ENCODE results near the gene MATCAP1. TPM values are rescaled to one million over a fixed set of nuclear protein-coding genes. Genes with fewer than 3 reads are reported as not detected.

MATCAP1 gene
- total and polyA plus RNA-seq, 10 of the 15 experiments (the other 5 are each of a cell fraction or from before 2014, with no cell fraction given), result 2.8 to 25.8 (median 8.6) TPM

GRCh38 chr16:67174706-67175231 is 9.0 kb downstream of the MATCAP1 start:
- no peaks in the 10 kb centered on the region; the same call in 1 of the 2 replicates for H4K20me1 ChIP-seq (ENCODE audit: control insufficient read depth, insufficient read depth)
- peak overlapping the region; percentile 63; the same call in 1 of the 2 replicates for H2AFZ ChIP-seq (ENCODE audit: control insufficient read depth, low read depth, low read length)
- peaks cover 38% of the 10 kb centered on the region for H3K4me1 ChIP-seq (ENCODE audit: control insufficient read depth, insufficient read depth, low read length)
- no peaks in the 10 kb centered on the region for H3K27me3 ChIP-seq (replicated peaks in 1 of 2; ENCODE audit: control insufficient read depth in 2 of 2, insufficient read depth in 2 of 2, low read length in 1 of 2)
- no peaks in the 10 kb centered on the region for H3K9me3 ChIP-seq (replicated peaks; ENCODE audit: control insufficient read depth, insufficient read depth, low read length)
- DNase-seq (ENCODE audit: low read depth, low spot score) (no peak), FAIRE-seq (no peak), ATAC-seq (no peak)
- TF ChIP-seq SP1 (IDR thresholded peaks at IDR 0.05; ENCODE audit: low read depth, low read length), result no peak
- TF ChIP-seq SMARCA5 (IDR thresholded peaks at IDR 0.05), result 0 out of 2 replicates have a peak, but pooled peaks have one; percentile 27
- SMC1A ChIA-PET (ENCODE audit: uncharacterized antibody, unreplicated experiment), result interaction anchor here (1.3 to 2.4 kb wide), 4 partner anchors 11 to 157 kb away, joined by 4 to 9 read pairs (median 6); no protein-coding TSS in a partner anchor
- CTCF ChIA-PET, result interaction anchor here (0.8 to 5.3 kb wide), 11 partner anchors 11 to 223 kb away, joined by 3 to 36 read pairs (median 3); partner anchors contain the start of genes FBXL8 and TRADD
- peak overlapping the region; percentile 99 for H3K4me2 ChIP-seq (ENCODE audit: control insufficient read depth, insufficient read depth)
- POLR2A ChIA-PET, result interaction anchor here (1.0 to 10.9 kb wide), 6 partner anchors 8 to 75 kb away, joined by 3 to 137 read pairs (median 4); partner anchors contain the start of genes E2F4, FBXL8, HSF4 and TRADD
- 52% methylated on average over 31 of the region's 31 CpGs for WGBS (ENCODE audit: insufficient coverage, insufficient replicate concordance, low lambda C conversion rate, missing lambda C conversion rate)
- intact Hi-C loops (cut with micrococcal nuclease; ENCODE audit: unreplicated experiment) (no loop called here), in situ Hi-C loops (cut with MboI) (no loop called here)
- BruUV-seq (replicated peaks), result no TSS peak
- RAD21 ChIA-PET (ENCODE audit: unreplicated experiment), result interaction anchor here (1.1 to 2.7 kb wide), 6 partner anchors 11 to 157 kb away, joined by 4 to 8 read pairs (median 6); partner anchors contain the start of genes FBXL8 and TRADD
- peak overlapping the region; percentile 55; the same call in 1 of the 2 replicates for H3K4me3 ChIP-seq
- no peaks in the 10 kb centered on the region for H3K36me3 ChIP-seq (ENCODE audit: control insufficient read depth in 2 of 2, insufficient read depth in 2 of 2, low read length in 1 of 2)
- H3K27ac ChIP-seq (ENCODE audit: control insufficient read depth, insufficient read depth), result no peak overlapping the region
- H3K79me2 ChIP-seq (ENCODE audit: control insufficient read depth, insufficient read depth, low read length), result no peaks in the 10 kb centered on the region
- no peak overlapping the region for H3K9ac ChIP-seq (ENCODE audit: control insufficient read depth, insufficient read depth, low read length)

- 1% methylated on average over 70 of the region's 71 CpGs for WGBS (ENCODE audit: insufficient coverage, insufficient replicate concordance, low lambda C conversion rate, missing lambda C conversion rate)
- peaks cover 44% of the 10 kb centered on the region for H3K4me1 ChIP-seq (ENCODE audit: control insufficient read depth, insufficient read depth, low read length)
- no peaks in the 10 kb centered on the region; the same call in 1 of the 2 replicates for H4K20me1 ChIP-seq (ENCODE audit: control insufficient read depth, insufficient read depth)
- no peak for DNase-seq (ENCODE audit: low read depth, low spot score)
- no TSS peak for BruUV-seq (replicated peaks)
- peak overlapping the region; percentile 99 for H3K4me2 ChIP-seq (ENCODE audit: control insufficient read depth, insufficient read depth)
- H2AFZ ChIP-seq (ENCODE audit: control insufficient read depth, low read depth, low read length), result peak overlapping the region; percentile 63
- peak overlapping the region; percentile 7; the same call in 1 of the 2 replicates for H3K9ac ChIP-seq (ENCODE audit: control insufficient read depth, insufficient read depth, low read length)
- ATAC-seq, result peak; percentile 70
- no peaks in the 10 kb centered on the region for H3K9me3 ChIP-seq (replicated peaks; ENCODE audit: control insufficient read depth, insufficient read depth, low read length)
- H3K36me3 ChIP-seq (ENCODE audit: control insufficient read depth in 2 of 2, insufficient read depth in 2 of 2, low read length in 1 of 2), result no peaks in the 10 kb centered on the region
- SMC1A ChIA-PET (ENCODE audit: uncharacterized antibody, unreplicated experiment), result interaction anchor here (1.0 to 2.4 kb wide), 5 partner anchors 9 to 13 kb away, joined by 4 to 9 read pairs (median 5); no protein-coding TSS in a partner anchor
- H3K27ac ChIP-seq (ENCODE audit: control insufficient read depth, insufficient read depth), result no peak overlapping the region
- peak overlapping the region; percentile 55 for H3K4me3 ChIP-seq
- intact Hi-C loops (cut with micrococcal nuclease; ENCODE audit: unreplicated experiment), result no loop called here
- RAD21 ChIA-PET (ENCODE audit: unreplicated experiment), result interaction anchor here (1.2 to 2.7 kb wide), 7 partner anchors 11 to 156 kb away, joined by 3 to 8 read pairs (median 6); partner anchors contain the start of genes B3GNT9, FBXL8 and TRADD
- CTCF ChIA-PET, result interaction anchor here (0.8 to 5.3 kb wide), 16 partner anchors 7 to 293 kb away, joined by 3 to 36 read pairs (median 3); partner anchors contain the start of genes FBXL8 and TRADD
- POLR2A ChIA-PET, result interaction anchor here (1.3 to 10.9 kb wide), 3 partner anchors 8 to 19 kb away, joined by 3 to 137 read pairs (median 4); partner anchors contain the start of genes FBXL8, HSF4 and TRADD
- H3K27me3 ChIP-seq (replicated peaks in 1 of 2; ENCODE audit: control insufficient read depth in 2 of 2, insufficient read depth in 2 of 2, low read length in 1 of 2), result no peaks in the 10 kb centered on the region
- in situ Hi-C loops (cut with MboI), result no loop called here
- no peak for FAIRE-seq
- no peaks in the 10 kb centered on the region for H3K79me2 ChIP-seq (ENCODE audit: control insufficient read depth, insufficient read depth, low read length)
- 0 out of 2 replicates have a peak, but pooled peaks have one; percentile 45 for TF ChIP-seq NKRF (conservative IDR thresholded peaks at IDR 0.05)
- peak; percentile 48; the same call in 1 of the 2 replicates for TF ChIP-seq BACH1 (IDR thresholded peaks at IDR 0.05; ENCODE audit: borderline replicate concordance)
- TF ChIP-seq SIN3A (IDR thresholded peaks at IDR 0.05; ENCODE audit: low read depth, low read length), result 0 out of 2 replicates have a peak, but pooled peaks have one; percentile 48
- TF ChIP-seq MLLT1 (IDR thresholded peaks at IDR 0.05), result 0 out of 2 replicates have a peak, but pooled peaks have one; percentile 22
- TF ChIP-seq LARP7 (IDR thresholded peaks at IDR 0.05), result peak; percentile 77; the same call in 1 of the 2 replicates
- TF ChIP-seq NR2F1 (conservative IDR thresholded peaks at IDR 0.05), result peak; percentile 80
- TF ChIP-seq RB1 (IDR thresholded peaks at IDR 0.05; ENCODE audit: borderline replicate concordance), result peak; percentile 57; the same call in 1 of the 2 replicates
Measured at GRCh38 chr16:67173808-67174705, 9.7 kb downstream of the MATCAP1 start.
